ENCODE measurements around the gene ATXN7L1.
"Not testable (repeated sequence)": the region's sequence is repeated elsewhere in the genome, so short reads cannot be mapped to it uniquely, and the experiment has no call there.

The ATXN7L1 gene

DNA sequence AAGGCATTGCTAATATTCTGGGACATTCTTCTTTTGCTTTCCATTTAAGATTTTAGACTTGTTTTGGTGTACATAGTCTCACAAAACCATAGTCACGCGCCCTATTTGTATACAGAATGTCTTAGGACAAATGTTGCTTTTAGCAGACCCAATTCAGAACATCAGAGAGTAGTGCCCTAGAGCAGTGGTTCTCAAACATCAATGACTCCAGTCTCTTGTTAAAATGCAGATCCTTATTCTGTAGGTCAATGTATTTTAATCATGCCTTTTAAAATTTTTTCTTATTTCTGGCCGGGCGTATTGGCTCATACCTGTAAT is 167.7 kb downstream of the ATXN7L1 start:
- WGBS (ENCODE audit: insufficient coverage, insufficient read length) = no CpG with 5 or more reads among the region's 4 CpGs
- no peaks in the 10 kb centered on the region; the same call in 1 of the 2 replicates for H3K27me3 ChIP-seq (ENCODE audit: control insufficient read depth, insufficient read depth, low read length)
- H3K4me1 ChIP-seq (ENCODE audit: control insufficient read depth, insufficient read depth, low read length) = 0 out of 2 replicates have a peak, but pooled peaks cover 4% of the 10 kb centered on the region
- H3K9me3 ChIP-seq (ENCODE audit: control insufficient read depth, insufficient read depth, low read length) = peaks cover 6% of the 10 kb centered on the region
- no peak overlapping the region for H3K27ac ChIP-seq (ENCODE audit: low read length)
- H3K36me3 ChIP-seq (ENCODE audit: control insufficient read depth, insufficient read depth, low read length) = no peaks in the 10 kb centered on the region
- H3K4me3 ChIP-seq (ENCODE audit: low read length) = no peak overlapping the region
- DNase-seq (ENCODE audit: low read depth, low spot score) = no peak

DNA sequence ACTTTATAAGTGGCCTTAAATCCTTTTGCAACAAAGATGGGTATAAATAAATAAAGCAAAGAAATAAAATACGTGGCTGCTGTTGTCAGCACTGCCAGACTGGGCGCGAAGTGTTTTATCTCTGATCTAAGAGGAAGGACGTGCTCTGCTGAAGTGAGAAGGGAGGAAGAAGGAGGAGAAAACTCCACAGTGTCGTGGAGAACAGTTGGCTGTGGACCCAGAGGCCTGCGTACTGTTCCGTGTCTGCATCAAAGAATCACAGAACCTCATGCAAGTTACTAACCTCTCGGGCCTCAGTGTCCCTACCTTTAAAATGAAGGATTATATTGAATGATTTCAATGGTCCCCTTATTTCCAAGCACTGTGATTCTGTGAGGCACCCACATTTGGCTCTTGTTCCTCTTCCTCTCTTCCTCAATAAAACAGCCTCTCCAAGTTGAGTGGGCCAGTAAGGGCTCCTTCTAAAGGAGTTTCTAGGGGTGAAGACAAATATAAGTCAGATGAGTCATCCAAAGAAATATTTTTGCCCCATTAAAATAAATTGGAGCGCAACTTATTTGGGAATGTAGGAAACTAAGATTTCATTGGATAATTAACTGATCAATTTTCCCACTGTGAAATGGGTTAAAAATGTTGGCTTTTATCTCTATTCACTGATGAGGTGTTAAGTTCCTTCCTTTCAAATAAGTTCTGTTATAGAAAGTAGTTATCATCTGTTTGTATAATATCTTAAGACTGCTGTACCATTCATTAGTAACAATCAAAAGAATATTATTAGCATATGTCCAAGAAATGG is 168.2 kb downstream of the ATXN7L1 start:
- peaks cover 6% of the 10 kb centered on the region for H3K9me3 ChIP-seq (ENCODE audit: control insufficient read depth, insufficient read depth, low read length)
- H3K27me3 ChIP-seq (ENCODE audit: control insufficient read depth, insufficient read depth, low read length) = no peaks in the 10 kb centered on the region
- no peak overlapping the region for H3K4me3 ChIP-seq (ENCODE audit: low read length)
- no CpG with 5 or more reads among the region's 9 CpGs for WGBS (ENCODE audit: insufficient coverage, insufficient read length)
- no peak for DNase-seq (ENCODE audit: low read depth, low spot score)
- no peak overlapping the region for H3K27ac ChIP-seq (ENCODE audit: low read length)
- H3K4me1 ChIP-seq (ENCODE audit: control insufficient read depth, insufficient read depth, low read length) = 0 out of 2 replicates have a peak, but pooled peaks cover 4% of the 10 kb centered on the region
- H3K36me3 ChIP-seq (ENCODE audit: control insufficient read depth, insufficient read depth, low read length) = no peaks in the 10 kb centered on the region

DNA sequence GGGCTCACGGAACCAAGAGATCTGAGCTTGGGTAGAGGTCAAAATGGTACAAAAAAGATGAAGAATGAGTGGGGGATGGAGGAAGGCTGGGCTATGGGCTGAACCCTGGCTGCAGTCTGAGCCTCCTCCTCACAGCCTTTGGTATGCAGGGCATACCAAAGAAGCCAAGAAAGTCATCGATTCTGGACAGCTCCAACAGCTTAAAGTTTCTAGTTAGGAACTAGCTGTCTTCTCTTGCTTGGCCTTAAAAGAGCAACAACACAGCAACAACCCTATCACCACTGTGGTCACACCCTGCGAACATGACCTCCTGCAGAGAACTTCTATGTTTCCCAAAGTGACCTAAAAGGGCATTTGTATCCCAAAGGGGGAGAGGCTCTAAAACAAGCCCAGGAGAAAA is 169.0 kb downstream of the ATXN7L1 start:
- Histone ChIP-seq H3K4me1 (ENCODE audit: control insufficient read depth, insufficient read depth, low read length) (0 out of 2 replicates have a peak, but pooled peaks cover 4% of the 10 kb centered on the region), H3K27me3 (ENCODE audit: control insufficient read depth, insufficient read depth, low read length) (no peaks in the 10 kb centered on the region), H3K27ac (ENCODE audit: low read length) (no peak overlapping the region), H3K9me3 (ENCODE audit: control insufficient read depth, insufficient read depth, low read length) (peaks cover 6% of the 10 kb centered on the region), H3K36me3 (ENCODE audit: control insufficient read depth, insufficient read depth, low read length) (no peaks in the 10 kb centered on the region), H3K4me3 (ENCODE audit: low read length) (no peak overlapping the region)
- no CpG with 5 or more reads among the region's 3 CpGs for WGBS (ENCODE audit: insufficient coverage, insufficient read length)
- no peak for DNase-seq (ENCODE audit: low read depth, low spot score)

DNA sequence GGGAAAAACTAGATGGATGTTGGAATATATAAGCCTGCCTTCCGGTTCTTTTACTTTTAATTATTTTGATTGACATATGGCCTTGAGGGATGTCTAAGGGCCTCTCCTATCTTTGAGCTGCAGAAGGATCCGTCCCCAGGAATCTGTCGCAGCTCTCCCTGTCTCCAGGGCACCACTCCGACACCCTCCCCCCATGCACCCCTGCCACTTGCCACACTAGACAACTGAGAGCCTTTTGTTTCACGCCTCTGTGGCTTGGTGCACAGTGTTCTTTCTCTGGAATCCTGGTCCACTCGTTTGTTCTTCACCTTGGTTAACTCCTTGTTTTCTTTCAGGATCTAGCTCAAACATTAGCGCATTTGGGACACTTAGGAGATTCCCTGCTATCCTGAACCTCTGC is 171.0 kb downstream of the ATXN7L1 start:
- no peak overlapping the region for H3K4me3 ChIP-seq (ENCODE audit: low read length)
- H3K4me1 ChIP-seq (ENCODE audit: control insufficient read depth, insufficient read depth, low read length) = 0 out of 2 replicates have a peak, but pooled peaks cover 4% of the 10 kb centered on the region
- WGBS (ENCODE audit: insufficient coverage, insufficient read length) = no CpG with 5 or more reads among the region's 7 CpGs
- no peaks in the 10 kb centered on the region for H3K9me3 ChIP-seq (ENCODE audit: control insufficient read depth, insufficient read depth, low read length)
- H3K27me3 ChIP-seq (ENCODE audit: control insufficient read depth, insufficient read depth, low read length) = no peaks in the 10 kb centered on the region
- H3K36me3 ChIP-seq (ENCODE audit: control insufficient read depth, insufficient read depth, low read length) = no peaks in the 10 kb centered on the region
- no peak overlapping the region for H3K27ac ChIP-seq (ENCODE audit: low read length)
- DNase-seq (ENCODE audit: low read depth, low spot score) = no peak

DNA sequence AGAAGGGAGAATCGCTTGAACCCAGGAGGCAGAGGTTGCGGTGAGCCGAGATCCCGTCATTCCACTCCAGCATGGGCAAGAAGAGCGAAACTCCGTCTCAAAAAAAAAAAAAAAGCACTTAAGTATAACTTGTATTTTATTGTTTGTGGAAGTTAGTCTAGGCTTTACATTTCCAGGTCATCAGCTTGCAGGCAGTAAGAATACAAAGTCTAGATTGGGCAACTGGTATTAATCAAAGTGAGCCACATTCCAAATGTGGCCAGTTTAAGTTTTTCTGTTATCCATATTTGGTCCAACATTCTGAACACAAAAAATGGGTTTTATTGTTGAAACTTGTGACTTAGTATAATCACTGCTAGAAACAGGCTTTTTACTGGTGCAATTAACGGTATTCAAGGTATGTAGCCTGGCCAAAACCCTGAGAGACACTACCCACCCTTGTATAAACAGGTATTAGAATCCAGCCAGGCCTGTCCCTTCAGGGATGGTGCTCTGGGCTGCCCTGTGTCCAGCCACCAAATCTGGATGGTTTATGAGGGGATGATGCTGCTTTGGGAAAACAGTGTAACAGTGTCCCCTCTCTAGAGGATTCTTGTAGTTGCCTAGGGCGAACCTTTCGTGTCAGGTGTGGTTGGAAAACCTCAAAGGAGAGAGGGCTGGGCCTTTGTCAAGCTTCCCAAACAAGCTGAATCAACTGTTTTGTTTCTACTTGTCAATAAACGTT is 173.0 kb downstream of the ATXN7L1 start:
- H3K27me3 ChIP-seq (ENCODE audit: control insufficient read depth, insufficient read depth, low read length) = no peaks in the 10 kb centered on the region
- no peaks in the 10 kb centered on the region for H3K9me3 ChIP-seq (ENCODE audit: control insufficient read depth, insufficient read depth, low read length)
- DNase-seq (ENCODE audit: low read depth, low spot score) = no peak
- WGBS (ENCODE audit: insufficient coverage, insufficient read length) = no CpG with 5 or more reads among the region's 10 CpGs
- no peaks in the 10 kb centered on the region for H3K36me3 ChIP-seq (ENCODE audit: control insufficient read depth, insufficient read depth, low read length)
- H3K4me1 ChIP-seq (ENCODE audit: control insufficient read depth, insufficient read depth, low read length) = 0 out of 2 replicates have a peak, but pooled peaks cover 4% of the 10 kb centered on the region
- H3K4me3 ChIP-seq (ENCODE audit: low read length) = no peak overlapping the region
- no peak overlapping the region for H3K27ac ChIP-seq (ENCODE audit: low read length)

DNA sequence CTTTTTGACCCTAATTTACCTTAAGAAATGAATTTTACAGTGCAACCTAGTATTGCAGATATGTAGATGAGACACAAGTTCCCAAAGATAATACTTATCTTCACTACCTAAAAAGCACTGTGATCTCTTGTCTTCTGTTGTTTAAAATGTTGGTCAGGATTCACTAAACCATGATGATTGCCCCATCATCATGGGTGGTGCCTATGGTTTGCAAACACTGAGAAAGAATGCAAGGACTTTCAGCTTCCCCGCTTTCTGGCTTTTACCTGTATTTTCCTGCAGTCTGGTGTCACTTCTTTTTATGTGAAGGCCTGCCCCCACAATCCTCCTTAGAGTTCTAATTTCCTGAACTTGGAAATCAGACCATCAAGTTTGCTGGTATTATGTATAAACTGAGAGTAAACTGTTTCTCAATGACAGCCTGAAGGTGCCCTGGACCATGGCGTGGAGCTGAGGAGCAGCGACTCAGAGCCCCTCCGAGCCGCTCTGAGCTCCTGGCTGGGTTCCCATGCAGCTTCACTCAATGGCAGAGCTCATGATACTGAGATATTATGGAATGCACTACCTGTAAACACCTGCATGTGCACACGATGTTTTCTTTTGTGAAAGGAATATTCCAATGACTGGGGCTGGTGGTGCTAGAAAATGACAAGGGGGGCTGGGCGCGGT is 176.7 kb downstream of the ATXN7L1 start:
- Histone ChIP-seq H3K9me3 (ENCODE audit: control insufficient read depth, insufficient read depth, low read length) (no peaks in the 10 kb centered on the region), H3K4me1 (ENCODE audit: control insufficient read depth, insufficient read depth, low read length) (peaks cover 5% of the 10 kb centered on the region), H3K36me3 (ENCODE audit: control insufficient read depth, insufficient read depth, low read length) (no peaks in the 10 kb centered on the region), H3K27me3 (ENCODE audit: control insufficient read depth, insufficient read depth, low read length) (no peaks in the 10 kb centered on the region), H3K27ac (ENCODE audit: low read length) (no peak overlapping the region), H3K4me3 (ENCODE audit: low read length) (no peak overlapping the region)
- DNase-seq (ENCODE audit: low read depth, low spot score) = no peak
- WGBS (ENCODE audit: insufficient coverage, insufficient read length) = no CpG with 5 or more reads among the region's 8 CpGs

DNA sequence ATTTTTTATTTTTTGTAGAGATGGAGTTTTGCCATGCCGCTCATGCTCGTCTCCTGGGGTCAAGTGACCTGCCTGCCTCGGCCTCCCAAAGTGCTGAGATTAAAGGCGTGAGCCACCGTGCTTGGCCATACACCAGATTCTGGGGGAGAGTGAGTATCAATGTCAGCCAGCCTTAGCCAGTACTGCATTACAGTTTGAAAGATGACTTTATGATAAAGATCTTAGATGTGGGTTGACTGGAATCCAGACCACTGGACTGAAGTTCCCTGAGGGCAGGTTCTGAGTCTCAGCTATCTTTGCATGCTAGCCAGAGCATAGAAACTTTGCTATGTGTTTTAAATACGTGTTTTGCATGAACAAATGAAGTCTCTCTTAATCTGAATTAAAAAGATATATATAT is 177.9 kb downstream of the ATXN7L1 start:
- no peaks in the 10 kb centered on the region for H3K36me3 ChIP-seq (ENCODE audit: control insufficient read depth, insufficient read depth, low read length)
- no peak for DNase-seq (ENCODE audit: low read depth, low spot score)
- no peaks in the 10 kb centered on the region for H3K9me3 ChIP-seq (ENCODE audit: control insufficient read depth, insufficient read depth, low read length)
- H3K4me3 ChIP-seq (ENCODE audit: low read length) = no peak overlapping the region
- H3K27ac ChIP-seq (ENCODE audit: low read length) = no peak overlapping the region
- no peaks in the 10 kb centered on the region for H3K27me3 ChIP-seq (ENCODE audit: control insufficient read depth, insufficient read depth, low read length)
- WGBS (ENCODE audit: insufficient coverage, insufficient read length) = no CpG with 5 or more reads among the region's 6 CpGs
- peaks cover 5% of the 10 kb centered on the region for H3K4me1 ChIP-seq (ENCODE audit: control insufficient read depth, insufficient read depth, low read length)

DNA sequence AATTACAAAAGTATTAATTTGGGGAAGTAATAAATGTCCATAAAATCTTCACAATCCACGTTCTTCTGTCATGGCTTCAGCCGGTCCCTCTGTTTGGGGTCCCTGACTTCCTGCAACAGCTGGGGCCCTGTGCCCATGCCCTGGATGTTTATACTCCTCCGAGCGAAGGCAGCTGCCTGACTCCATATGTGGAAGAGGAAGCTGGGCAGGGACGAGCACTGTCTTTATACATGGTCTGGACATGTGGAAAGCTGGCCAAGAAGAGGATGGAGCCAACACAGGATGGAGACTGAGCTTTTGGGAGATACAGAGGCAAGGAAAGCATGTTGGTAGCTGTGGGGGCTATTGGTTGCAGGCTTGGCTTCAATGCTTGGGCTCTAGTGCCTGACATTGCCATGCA is 178.6 kb downstream of the ATXN7L1 start:
- Histone ChIP-seq H3K27me3 (ENCODE audit: control insufficient read depth, insufficient read depth, low read length) (no peaks in the 10 kb centered on the region), H3K36me3 (ENCODE audit: control insufficient read depth, insufficient read depth, low read length) (no peaks in the 10 kb centered on the region), H3K4me1 (ENCODE audit: control insufficient read depth, insufficient read depth, low read length) (peaks cover 5% of the 10 kb centered on the region), H3K4me3 (ENCODE audit: low read length) (no peak overlapping the region), H3K27ac (ENCODE audit: low read length) (no peak overlapping the region), H3K9me3 (ENCODE audit: control insufficient read depth, insufficient read depth, low read length) (no peaks in the 10 kb centered on the region)
- no peak for DNase-seq (ENCODE audit: low read depth, low spot score)
- no CpG with 5 or more reads among the region's 5 CpGs for WGBS (ENCODE audit: insufficient coverage, insufficient read length)

DNA sequence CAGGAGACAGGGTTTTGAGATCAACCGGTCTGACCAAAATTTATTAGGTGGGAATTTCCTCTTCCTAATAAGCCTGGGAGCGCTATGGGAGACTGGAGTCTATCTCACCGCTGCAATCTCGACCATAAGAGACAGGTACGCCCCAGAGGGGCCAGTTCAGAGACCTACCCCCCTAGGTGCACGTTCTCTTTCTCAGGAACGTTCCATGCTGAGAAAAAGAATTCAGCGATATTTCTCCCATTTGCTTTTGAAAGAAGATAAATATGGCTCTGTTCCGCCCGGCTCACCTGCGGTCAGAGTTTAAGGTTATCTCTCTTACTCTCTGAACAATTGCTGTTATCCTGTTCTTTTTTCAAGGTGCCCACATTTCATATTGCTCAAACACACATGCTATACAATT is 179.2 kb downstream of the ATXN7L1 start:
- not testable (repeated sequence) for H3K4me1 ChIP-seq (ENCODE audit: control insufficient read depth, insufficient read depth, low read length); DNase-seq (ENCODE audit: low read depth, low spot score); H3K36me3 ChIP-seq (ENCODE audit: control insufficient read depth, insufficient read depth, low read length); H3K27ac ChIP-seq (ENCODE audit: low read length); H3K4me3 ChIP-seq (ENCODE audit: low read length); H3K27me3 ChIP-seq (ENCODE audit: control insufficient read depth, insufficient read depth, low read length); H3K9me3 ChIP-seq (ENCODE audit: control insufficient read depth, insufficient read depth, low read length)
- WGBS (ENCODE audit: insufficient coverage, insufficient read length) = no CpG with 5 or more reads among the region's 11 CpGs

DNA sequence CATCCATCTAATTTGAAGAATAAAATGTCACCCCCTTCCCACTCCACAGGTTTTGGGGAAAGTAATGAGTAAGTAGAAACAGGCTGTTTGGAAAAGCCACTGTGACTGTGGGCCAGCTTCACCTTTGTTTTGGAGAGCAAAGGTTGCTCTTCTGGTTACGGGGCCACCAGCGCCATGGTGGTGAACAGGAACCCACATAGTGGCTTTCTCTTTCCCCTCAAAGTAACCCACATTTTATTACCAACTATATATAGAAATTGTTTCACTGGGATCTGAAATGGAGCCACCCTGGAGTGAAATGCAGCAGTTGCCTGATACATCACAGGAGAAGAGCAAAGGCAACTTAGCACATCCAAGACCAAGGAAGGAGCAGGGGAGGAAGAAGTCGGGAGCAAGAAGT is 182.8 kb downstream of the ATXN7L1 start:
- no peak for DNase-seq (ENCODE audit: low read depth, low spot score)
- Histone ChIP-seq H3K4me1 (ENCODE audit: control insufficient read depth, insufficient read depth, low read length) (peaks cover 16% of the 10 kb centered on the region), H3K4me3 (ENCODE audit: low read length) (no peak overlapping the region), H3K36me3 (ENCODE audit: control insufficient read depth, insufficient read depth, low read length) (no peaks in the 10 kb centered on the region), H3K27me3 (ENCODE audit: control insufficient read depth, insufficient read depth, low read length) (no peaks in the 10 kb centered on the region), H3K9me3 (ENCODE audit: control insufficient read depth, insufficient read depth, low read length) (no peaks in the 10 kb centered on the region), H3K27ac (ENCODE audit: low read length) (no peak overlapping the region)
- WGBS (ENCODE audit: insufficient coverage, insufficient read length) = no CpG with 5 or more reads among the region's 3 CpGs
